OCI-M1 (cell line): ENCODE measurements around the gene SMOC2.

Experiments
- DNase-seq: peaks from one replicate; lab custom pipeline; 2025; lab: John Stamatoyannopoulos, UW

The SMOC2 gene

GRCh38 chr6:168415098-168415992, 25.6 kb upstream of the SMOC2 start:
- DNase-seq: no peak

- no peak for DNase-seq
Observed at GRCh38 chr6:168415993-168416530, 24.9 kb upstream of the SMOC2 start.

GRCh38 chr6:168416531-168416930, 24.5 kb upstream of the SMOC2 start:
- DNase-seq: no peak

- DNase-seq: no peak
Observed at GRCh38 chr6:168417191-168417590, 23.8 kb upstream of the SMOC2 start.

- DNase-seq: no peak
Observed at GRCh38 chr6:168417679-168418557, 23.1 kb upstream of the SMOC2 start.

GRCh38 chr6:168418711-168419121, 22.3 kb upstream of the SMOC2 start:
- no peak for DNase-seq

GRCh38 chr6:168419569-168419968, 21.4 kb upstream of the SMOC2 start:
- no peak for DNase-seq

GRCh38 chr6:168420084-168420483, 20.9 kb upstream of the SMOC2 start:
- DNase-seq: no peak

- DNase-seq: no peak
Observed at GRCh38 chr6:168420706-168421105, 20.3 kb upstream of the SMOC2 start.

- no peak for DNase-seq
Observed at GRCh38 chr6:168427184-168427583, 13.8 kb upstream of the SMOC2 start.

- no peak for DNase-seq
Observed at GRCh38 chr6:168428052-168428826, 12.7 kb upstream of the SMOC2 start.

- DNase-seq: no peak
Observed at GRCh38 chr6:168428863-168429262, 12.1 kb upstream of the SMOC2 start.

GRCh38 chr6:168432196-168432595, 8.8 kb upstream of the SMOC2 start:
- no peak for DNase-seq

GRCh38 chr6:168433898-168434297, 7.1 kb upstream of the SMOC2 start:
- DNase-seq: no peak

GRCh38 chr6:168434505-168434904, 6.5 kb upstream of the SMOC2 start:
- DNase-seq: no peak

- no peak for DNase-seq
Observed at GRCh38 chr6:168437751-168438150, 3.2 kb upstream of the SMOC2 start.

GRCh38 chr6:168438783-168439520, 2.0 kb upstream of the SMOC2 start:
- no peak for DNase-seq

- no peak for DNase-seq
Observed at GRCh38 chr6:168439794-168440450, 1.1 kb upstream of the SMOC2 start.

GRCh38 chr6:168441434-168442391, 729 bp downstream of the SMOC2 start:
- no peak for DNase-seq
